Skeletal muscle tissue (tissue), 4 donors: ENCODE data around the gene COPS4. TPM values are rescaled to one million over a fixed set of nuclear protein-coding genes. Genes with fewer than 3 reads are reported as not detected.
"Not testable (repeated sequence)": the region's sequence is repeated elsewhere in the genome, so short reads cannot be mapped to it uniquely, and the experiment has no call there.

Experiments
- H3K27ac ChIP-seq: one replicate; pipeline ENCODE4 v1.7.0; 2013; ENCODE audit warnings: mild to moderate bottlenecking, low read depth, low read length, inconsistent platforms
- H3K27me3 ChIP-seq, 3 donors: one replicate each; pipeline ENCODE4 v1.7.0; 2013; ENCODE audit warnings: low read length in 3 of 3; ENCODE audit not compliant: control insufficient read depth in 3 of 3, insufficient read depth in 3 of 3
- H3K36me3 ChIP-seq, 3 donors: one replicate each; pipeline ENCODE4 v1.7.0; 2013; ENCODE audit warnings: low read length in 3 of 3; ENCODE audit not compliant: control insufficient read depth in 3 of 3, insufficient read depth in 3 of 3
- H3K4me1 ChIP-seq, 3 donors: one replicate each; pipeline ENCODE4 v1.7.0; 2013; ENCODE audit warnings: low read length in 3 of 3, mild to moderate bottlenecking in 3 of 3; ENCODE audit not compliant: control insufficient read depth in 3 of 3, insufficient read depth in 3 of 3
- H3K4me3 ChIP-seq, 3 donors: one replicate each; pipeline ENCODE4 v1.7.0; 2013; ENCODE audit warnings: low read length in 3 of 3
- H3K9ac ChIP-seq, 3 donors: one replicate each; pipeline ENCODE4 v1.7.0; 2013; ENCODE audit warnings: low read length in 3 of 3, mild to moderate bottlenecking in 3 of 3, moderate library complexity in 2 of 3, low read depth in 1 of 3
- H3K9me3 ChIP-seq, 3 donors: one replicate each; pipeline ENCODE4 v1.7.0; 2013; ENCODE audit warnings: low read length in 3 of 3; ENCODE audit not compliant: control insufficient read depth in 3 of 3
- total RNA-seq: library from RNA; depleted of rRNA; stranded (reverse); fragments of >200 nt; gene quantifications from one replicate; pipeline ENCODE4 v1.2.3, GENCODE V29; 2014
- donor health status: Osteomylitis.

The COPS4 gene
- total RNA-seq, 1 donor from 2014 or later: 130 TPM

DNA sequence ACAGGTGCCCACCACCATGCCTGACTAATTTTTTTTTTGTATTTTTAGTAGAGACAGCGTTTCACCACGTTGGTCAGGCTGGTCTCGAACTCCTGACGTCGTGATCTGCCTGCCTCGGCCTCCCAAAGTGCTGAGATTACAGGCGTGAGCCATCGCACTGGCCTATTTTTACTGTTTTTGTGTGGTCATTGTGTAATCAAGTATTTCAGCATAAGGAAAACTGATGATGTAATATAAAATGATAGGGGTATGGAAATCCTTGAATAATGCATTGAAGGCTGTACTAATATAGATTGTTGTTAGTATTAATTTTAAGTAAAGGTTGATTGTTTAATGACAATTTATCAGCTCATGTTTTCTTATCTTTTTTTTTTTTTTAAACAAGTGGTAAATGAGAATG lies 13.8 kb downstream of the COPS4 start:
- not testable (repeated sequence) for H3K4me3 ChIP-seq, H3K9ac ChIP-seq, H3K27ac ChIP-seq, H3K27me3 ChIP-seq, H3K4me1 ChIP-seq, H3K9me3 ChIP-seq
- peaks cover 3 to 34% (median 28%) of the 10 kb centered on the region in 3 donors for H3K36me3 ChIP-seq

DNA sequence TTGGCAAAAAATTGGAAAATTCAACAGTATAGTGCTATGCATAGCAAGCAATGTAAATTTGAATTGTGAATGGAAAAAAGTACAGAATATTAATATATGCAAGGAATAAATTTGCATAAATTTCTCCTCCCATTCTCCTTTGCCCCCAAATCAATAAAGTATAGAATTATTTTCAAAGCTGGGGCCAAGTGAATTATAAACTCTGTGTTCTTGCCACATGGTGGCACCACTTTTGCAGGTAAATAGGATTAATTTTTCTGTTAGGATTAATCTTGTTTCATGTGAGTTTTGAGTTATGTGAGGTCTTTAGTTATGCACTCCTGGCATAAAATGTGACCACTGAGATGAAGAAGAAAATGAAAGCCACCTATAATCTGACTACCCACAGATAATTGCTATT lies 19.9 kb downstream of the COPS4 start:
- Histone ChIP-seq H3K4me1 (no peaks in the 10 kb centered on the region), H3K9me3 (no peaks in the 10 kb centered on the region), H3K27me3 (no peaks in the 10 kb centered on the region), H3K36me3 (peaks cover 6 to 45% (median 37%) of the 10 kb centered on the region in 3 donors), H3K9ac (no peak overlapping the region), H3K4me3 (no peak overlapping the region), H3K27ac (no peak overlapping the region)

DNA sequence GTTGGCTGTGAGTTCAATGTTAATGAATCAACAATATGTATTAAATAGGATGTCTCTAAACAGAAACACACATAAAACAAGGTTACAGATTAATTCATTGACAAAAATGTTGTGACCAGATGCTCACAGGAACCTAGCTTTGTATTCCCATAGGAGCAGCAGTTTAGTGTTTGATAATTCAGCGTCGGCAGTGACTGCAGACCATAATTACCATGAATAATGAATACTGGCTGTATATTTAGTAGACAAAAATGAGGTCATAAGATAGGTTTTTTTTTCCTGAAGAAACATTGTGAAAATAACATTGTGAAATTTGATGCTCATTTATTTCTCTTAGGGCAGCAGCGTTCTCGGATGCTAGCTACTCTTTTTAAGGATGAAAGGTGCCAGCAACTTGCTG lies 27.8 kb downstream of the COPS4 start:
- Histone ChIP-seq H3K27ac (no peak overlapping the region), H3K4me3 (no peak overlapping the region), H3K4me1 (no peaks in the 10 kb centered on the region), H3K36me3 (peaks cover 19 to 34% (median 31%) of the 10 kb centered on the region in 3 donors), H3K9ac (no peak overlapping the region), H3K9me3 (no peaks in the 10 kb centered on the region), H3K27me3 (no peaks in the 10 kb centered on the region)

DNA sequence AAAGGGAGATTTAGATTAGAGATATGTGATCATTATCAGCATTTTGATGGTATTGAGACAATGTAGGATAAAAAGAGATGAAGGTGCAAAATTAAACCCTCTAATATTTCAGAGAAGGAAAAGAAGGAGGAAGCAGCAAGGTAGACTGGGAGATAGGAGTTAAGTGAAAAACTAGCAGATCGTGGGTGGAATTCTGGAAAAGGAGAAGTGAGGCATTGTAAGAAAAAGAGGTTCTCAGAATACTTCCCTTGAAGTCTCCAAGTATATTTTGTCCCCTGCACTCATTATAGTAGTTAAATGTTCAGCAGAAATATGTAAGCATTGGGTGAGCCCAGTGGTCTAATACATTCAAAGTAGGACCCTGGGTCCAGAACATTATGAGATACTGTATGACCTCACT lies 30.3 kb downstream of the COPS4 start:
- Histone ChIP-seq H3K9ac (no peak overlapping the region), H3K9me3 (no peaks in the 10 kb centered on the region), H3K27me3 (no peaks in the 10 kb centered on the region), H3K4me3 (no peak overlapping the region), H3K36me3 (peaks cover 18 to 39% (median 37%) of the 10 kb centered on the region in 3 donors), H3K27ac (no peak overlapping the region), H3K4me1 (no peaks in the 10 kb centered on the region)

DNA sequence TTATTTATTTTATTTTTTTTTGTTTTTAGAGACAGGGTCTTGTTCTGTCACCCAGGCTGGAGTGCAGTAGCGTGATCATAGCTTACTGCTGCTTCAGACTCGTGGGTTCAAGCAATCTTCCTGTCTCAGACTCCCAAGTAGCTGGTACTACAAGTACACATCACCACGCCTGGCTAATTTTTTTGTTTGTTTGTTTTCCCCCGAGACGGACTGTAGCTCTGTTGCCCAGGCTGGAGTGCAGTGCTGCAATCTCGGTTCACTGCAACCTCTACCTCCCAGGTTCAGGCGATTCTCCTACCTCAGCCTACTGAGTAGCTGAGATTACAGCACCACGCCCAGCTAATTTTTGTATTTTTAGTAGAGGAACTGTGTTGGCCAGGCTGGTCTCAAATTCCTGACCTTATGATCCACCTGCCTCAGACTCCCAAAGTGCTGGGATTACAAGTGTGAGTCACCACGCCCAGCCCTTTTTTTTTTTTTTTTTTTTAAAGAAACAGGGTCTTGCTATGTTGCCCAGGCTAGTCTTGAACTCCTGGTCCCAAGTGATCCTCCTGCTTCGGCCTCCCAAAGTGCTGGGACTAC lies 32.2 kb downstream of the COPS4 start:
- Histone ChIP-seq H3K4me1 (no peaks in the 10 kb centered on the region), H3K36me3 (peaks cover 21 to 49% (median 48%) of the 10 kb centered on the region in 3 donors), H3K4me3 (no peak overlapping the region), H3K9ac (no peak overlapping the region), H3K27ac (no peak overlapping the region), H3K9me3 (no peaks in the 10 kb centered on the region), H3K27me3 (no peaks in the 10 kb centered on the region)

DNA sequence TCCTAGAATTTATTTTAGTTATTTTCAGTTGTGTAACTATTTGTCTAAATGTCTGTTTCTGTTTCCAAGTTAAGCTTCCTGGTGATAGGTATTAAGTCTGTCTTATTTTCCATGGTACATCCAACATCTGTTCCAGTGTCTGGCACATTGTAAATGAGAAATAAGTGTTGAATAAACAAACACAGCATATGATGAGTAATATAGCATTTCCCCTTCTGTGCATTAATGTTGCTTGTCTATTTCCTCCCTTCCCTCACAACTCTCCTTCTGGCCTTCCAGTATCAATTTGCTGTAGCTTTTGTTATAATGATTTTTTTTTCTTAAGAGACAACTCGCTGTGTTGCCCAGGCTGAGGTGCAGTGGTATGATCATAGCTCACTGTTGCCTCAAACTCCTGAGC lies 36.1 kb downstream of the COPS4 start:
- H3K4me3 ChIP-seq: no peak overlapping the region
- H3K36me3 ChIP-seq: peaks cover 10 to 35% (median 35%) of the 10 kb centered on the region in 3 donors
- no peaks in the 10 kb centered on the region for H3K27me3 ChIP-seq
- no peak overlapping the region for H3K27ac ChIP-seq
- H3K9me3 ChIP-seq: no peaks in the 10 kb centered on the region
- H3K4me1 ChIP-seq: peaks cover 0 to 9% (median 4%) of the 10 kb centered on the region in 3 donors
- no peak overlapping the region for H3K9ac ChIP-seq

DNA sequence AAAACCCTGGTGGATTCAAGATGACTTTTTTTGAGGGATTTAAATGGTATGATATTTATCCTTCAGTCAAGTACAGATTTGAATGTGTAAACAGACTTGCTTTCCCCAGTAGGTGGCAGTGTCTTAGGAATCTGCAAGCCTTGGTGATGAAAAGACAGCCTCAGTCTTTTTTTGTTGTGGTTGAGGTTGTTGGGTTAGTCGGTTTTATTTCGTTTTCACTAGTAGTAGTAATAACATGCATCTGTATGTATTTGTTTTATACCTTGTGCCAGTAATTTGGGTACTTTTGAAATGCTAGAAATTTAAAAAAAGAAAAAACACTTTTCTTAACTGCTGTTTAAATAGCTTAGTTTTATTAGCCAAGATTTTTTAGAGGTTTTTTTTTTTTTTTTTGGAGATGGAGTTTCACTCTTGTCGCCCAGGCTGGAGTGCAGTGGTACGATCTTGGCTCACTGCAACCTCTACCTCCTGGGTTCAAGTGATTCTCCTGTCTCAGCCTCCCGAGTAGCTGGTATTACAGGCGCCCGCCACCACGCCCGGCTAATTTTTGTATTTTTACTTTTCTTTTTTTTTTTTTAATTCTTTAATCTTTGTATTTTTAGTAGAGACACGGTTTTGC lies 39.2 kb downstream of the COPS4 start:
- no peaks in the 10 kb centered on the region for H3K27me3 ChIP-seq
- no peak overlapping the region for H3K4me3 ChIP-seq
- H3K9me3 ChIP-seq: no peaks in the 10 kb centered on the region
- H3K9ac ChIP-seq: no peak overlapping the region
- H3K4me1 ChIP-seq: peaks cover 0 to 10% (median 4%) of the 10 kb centered on the region in 3 donors
- no peak overlapping the region for H3K27ac ChIP-seq
- peaks cover 5 to 29% (median 17%) of the 10 kb centered on the region in 3 donors for H3K36me3 ChIP-seq

DNA sequence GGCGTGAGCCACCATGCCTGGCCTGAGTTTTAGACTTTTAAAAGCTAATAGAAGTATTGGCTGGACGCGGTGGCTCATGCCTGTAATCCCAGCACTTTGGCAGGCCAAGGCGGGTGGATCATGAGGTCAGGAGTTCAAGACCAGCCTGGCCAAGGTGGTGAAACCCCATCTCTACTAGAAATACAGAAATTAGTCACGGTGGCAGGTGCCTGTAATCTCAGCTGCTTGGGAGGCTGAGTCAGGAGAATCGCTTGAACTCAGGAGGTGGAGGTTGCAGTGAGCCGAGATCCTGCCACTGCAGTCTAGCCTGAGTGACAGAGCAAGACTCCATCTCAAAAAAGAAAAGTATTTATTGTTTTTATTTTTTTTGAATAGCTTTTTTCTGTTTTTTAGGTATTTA lies 39.8 kb downstream of the COPS4 start:
- H3K27me3 ChIP-seq, H3K9ac ChIP-seq, H3K9me3 ChIP-seq, H3K4me1 ChIP-seq, H3K4me3 ChIP-seq: not testable (repeated sequence)
- peaks cover 3 to 24% (median 16%) of the 10 kb centered on the region in 3 donors for H3K36me3 ChIP-seq
- peak overlapping the region; percentile 26 for H3K27ac ChIP-seq

DNA sequence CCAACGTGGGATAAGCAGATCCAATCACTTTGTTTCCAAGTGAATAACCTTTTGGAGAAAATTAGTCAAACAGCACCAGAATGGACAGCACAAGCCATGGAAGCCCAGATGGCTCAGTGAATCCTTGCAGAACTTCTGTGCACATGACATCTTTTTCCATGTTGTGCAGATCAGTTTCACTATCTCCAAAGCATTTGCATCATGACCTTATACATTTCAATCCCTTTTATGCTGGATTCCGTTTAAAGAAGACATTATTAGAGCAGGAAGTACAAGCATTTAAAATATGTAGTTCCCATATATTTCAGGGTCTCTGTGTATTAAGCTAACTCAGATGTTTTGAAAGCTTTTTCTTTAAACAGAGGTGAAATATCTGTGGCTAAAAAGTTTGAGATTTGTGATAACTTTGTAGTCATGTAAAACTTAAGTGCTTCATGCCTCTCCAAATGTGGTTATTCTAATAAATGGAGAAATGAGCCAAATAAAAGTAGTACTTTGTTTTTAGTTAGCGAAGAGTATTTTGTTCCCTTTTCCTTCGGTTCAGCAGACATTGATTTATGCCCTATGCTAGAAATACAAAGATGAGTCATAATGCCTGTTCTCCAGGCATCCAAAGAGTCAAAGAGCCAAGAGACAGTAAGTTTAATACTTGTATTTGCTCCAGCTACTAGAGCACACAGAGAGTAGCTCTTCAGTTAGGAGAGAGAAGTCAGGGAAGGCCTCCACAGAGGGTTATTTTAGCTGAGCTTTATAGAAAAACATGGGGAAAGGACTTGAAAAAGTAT lies 40.5 kb downstream of the COPS4 start:
- Histone ChIP-seq H3K36me3 (peaks cover 3 to 17% (median 13%) of the 10 kb centered on the region in 3 donors), H3K9me3 (no peaks in the 10 kb centered on the region), H3K4me3 (peak overlapping the region in 2 of 3 donors; percentile 1 to 30), H3K27me3 (no peaks in the 10 kb centered on the region), H3K9ac (peak overlapping the region in 2 of 3 donors; percentile 46 to 57), H3K4me1 (peaks cover 0 to 10% (median 4%) of the 10 kb centered on the region in 3 donors), H3K27ac (peak overlapping the region; percentile 62)

DNA sequence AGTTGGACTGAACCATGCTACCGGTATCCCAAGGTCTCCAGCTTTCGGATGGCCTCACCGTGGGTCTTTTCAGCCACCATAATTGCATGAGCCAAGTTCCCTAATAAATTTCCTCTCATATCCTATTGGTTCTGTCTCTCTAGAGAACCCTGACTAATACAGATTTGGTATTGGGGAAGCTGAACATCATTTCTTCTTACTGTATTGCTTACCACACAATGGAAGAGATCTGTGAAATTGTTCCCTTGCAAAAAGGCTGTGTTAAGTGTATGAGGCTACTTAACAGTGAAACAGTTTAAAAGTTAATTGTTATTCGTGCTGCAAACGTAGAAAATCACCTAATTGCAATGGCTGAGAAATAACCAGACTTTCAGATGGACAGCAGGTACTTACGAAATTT lies 45.6 kb downstream of the COPS4 start:
- Histone ChIP-seq H3K4me1 (peaks cover 0 to 4% (median 4%) of the 10 kb centered on the region in 3 donors), H3K27me3 (no peaks in the 10 kb centered on the region), H3K9ac (no peak overlapping the region), H3K36me3 (peaks cover 0 to 7% (median 5%) of the 10 kb centered on the region in 3 donors), H3K4me3 (no peak overlapping the region), H3K9me3 (no peaks in the 10 kb centered on the region), H3K27ac (no peak overlapping the region)
